ENCODE results near the gene ADAMTS12. TPM values are rescaled to one million over a fixed set of nuclear protein-coding genes. Genes with fewer than 3 reads are reported as not detected.

ADAMTS12 gene
- total and polyA plus RNA-seq, 2 of the 8 experiments (the other 6 are each of a cell fraction or from before 2014, with no cell fraction given) = 6.4 to 12.8 TPM

- Histone ChIP-seq H3K18ac (ENCODE audit: extremely low read depth, low read length) (no peak overlapping the region), H4K20me1 (replicated peaks in 1 of 2; ENCODE audit: control insufficient read depth in 1 of 2, insufficient read depth in 2 of 2, low read length in 2 of 2) (no peaks in the 10 kb centered on the region), H3K36me3 (ENCODE audit: control insufficient read depth in 2 of 4, insufficient read depth in 4 of 4, low read length in 3 of 4) (no peaks in the 10 kb centered on the region), H3K4ac (replicated peaks; ENCODE audit: insufficient read length, low read depth, low read length) (no peak overlapping the region), H3K4me1 (replicated peaks in 1 of 4; ENCODE audit: control insufficient read depth in 3 of 4, insufficient read depth in 4 of 4, low read length in 3 of 4) (peaks cover 0 to 6% (median 3%) of the 10 kb centered on the region in 4 experiments; a peak in 3 of 7 replicates), H2BK15ac (ENCODE audit: low read length) (no peak overlapping the region), H3K27me3 (replicated peaks in 1 of 4; ENCODE audit: control insufficient read depth in 3 of 4, extremely low read depth in 1 of 4, insufficient read depth in 3 of 4, low read length in 3 of 4) (peaks cover 0 to 17% (median 13%) of the 10 kb centered on the region in 4 experiments; a peak in 5 of 7 replicates), H3K4me3 (ENCODE audit: extremely low read depth in 1 of 4, insufficient read depth in 2 of 4, low read depth in 3 of 4, low read length in 4 of 4) (no peak overlapping the region), H2BK20ac (ENCODE audit: low read length) (no peak overlapping the region), H3K9me3 (ENCODE audit: insufficient read depth in 2 of 2, low read depth in 1 of 2, low read length in 1 of 2) (no peaks in the 10 kb centered on the region), H3K27ac (ENCODE audit: low read depth, low read length) (no peak overlapping the region), H3K14ac (ENCODE audit: insufficient read length) (no peak overlapping the region), H3K23ac (ENCODE audit: insufficient read length) (no peak overlapping the region), H3K4me2 (ENCODE audit: insufficient read depth in 1 of 2, low read depth in 2 of 2, low read length in 2 of 2) (no peak overlapping the region), H4K5ac (ENCODE audit: insufficient read length, low read depth, low read length) (no peak overlapping the region), H3K79me2 (ENCODE audit: control insufficient read depth in 1 of 2, insufficient read depth in 2 of 2, low read length in 2 of 2) (no peaks in the 10 kb centered on the region), H3K56ac (replicated peaks; ENCODE audit: insufficient read length, low read depth, low read length) (no peak overlapping the region), H2AK5ac (ENCODE audit: low read depth, low read length) (no peak overlapping the region), H3K9ac (replicated peaks in 1 of 4; ENCODE audit: extremely low read depth in 1 of 4, low read depth in 3 of 4, low read length in 3 of 4) (no peak overlapping the region), H3K79me1 (ENCODE audit: low read depth, low read length) (no peaks in the 10 kb centered on the region), H4K8ac (ENCODE audit: extremely low read depth, insufficient read depth, low read length) (no peak overlapping the region), H4K91ac (replicated peaks; ENCODE audit: insufficient read length, low read length) (no peak overlapping the region), H2BK5ac (ENCODE audit: low read depth, low read length) (no peak overlapping the region), H2BK120ac (replicated peaks; ENCODE audit: low read depth, low read length) (no peak overlapping the region), H2BK12ac (ENCODE audit: low read depth, low read length) (no peak overlapping the region), H2AFZ (ENCODE audit: low read length) (no peak overlapping the region), H3K23me2 (ENCODE audit: low read depth, low read length) (peaks cover 7% of the 10 kb centered on the region)
- DNase-seq (ENCODE audit: low read depth in 1 of 2, low spot score in 2 of 2) = no peak
- ChIA-PET POLR2A (ENCODE audit: partially characterized antibody) (interaction anchor here (0.9 kb wide), 1 partner anchor 476 kb away, joined by 3 read pairs; no protein-coding TSS in a partner anchor), CTCF (ENCODE audit: partially characterized antibody) (interaction anchor here (0.5 to 1.3 kb wide), 6 partner anchors 22 to 146 kb away, joined by 3 to 7 read pairs (median 4); no protein-coding TSS in a partner anchor)
- 93% methylated on average over 8 of the region's 8 CpGs; no CpG with 5 or more reads in 1 of the 2 experiments for WGBS, 2 experiments (ENCODE audit: extremely low coverage in 1 of 2, insufficient coverage in 1 of 2, insufficient read length in 1 of 2, insufficient replicate concordance in 2 of 2, low coverage in 1 of 2, low lambda C conversion rate in 2 of 2, missing lambda C conversion rate in 1 of 2)
- no peak for FAIRE-seq
- no peak for TF ChIP-seq SIX5 (IDR thresholded peaks at IDR 0.05; ENCODE audit: low read depth, low read length)
- TF ChIP-seq NRF1 (IDR thresholded peaks at IDR 0.05; ENCODE audit: low read depth, low read length) = no peak
- TF ChIP-seq TAF7 (optimal IDR thresholded peaks at IDR 0.05; ENCODE audit: borderline replicate concordance, low read depth, low read length) = no peak
- TF ChIP-seq CEBPB (IDR thresholded peaks at IDR 0.05; ENCODE audit: low read depth, low read length) = no peak
- no peak for TF ChIP-seq KDM1A (IDR thresholded peaks at IDR 0.05; ENCODE audit: borderline replicate concordance, low read length)
- TF ChIP-seq GABPA (IDR thresholded peaks at IDR 0.05; ENCODE audit: borderline replicate concordance, insufficient read depth, low read length) = no peak
- TF ChIP-seq CTBP2 (IDR thresholded peaks at IDR 0.05; ENCODE audit: borderline replicate concordance, insufficient read depth, insufficient read length, low read length) = no peak
- no peak for TF ChIP-seq SP2 (IDR thresholded peaks at IDR 0.05; ENCODE audit: low read length)
- no peak for TF ChIP-seq E2F6 (IDR thresholded peaks at IDR 0.05)
- no peak for TF ChIP-seq POLR2AphosphoS5 (IDR thresholded peaks at IDR 0.05; ENCODE audit: low read depth, low read length)
- TF ChIP-seq CHD2 (IDR thresholded peaks at IDR 0.05; ENCODE audit: low read length) = no peak
- TF ChIP-seq FOSL1 (IDR thresholded peaks at IDR 0.05; ENCODE audit: insufficient read depth, low read depth, low read length) = no peak
- no peak for TF ChIP-seq SP4 (IDR thresholded peaks at IDR 0.05; ENCODE audit: low read length)
Observed at GRCh38 chr5:33939556-33940262, 47.9 kb upstream of the ADAMTS12 start.

Data from H1 (cell line).